GM19455 (cell line): ENCODE results near the gene MIA3.

Experiments used
- ATAC-seq: cut with Tn5 transposase; IDR thresholded peaks from one replicate; pipeline ENCODE4 v1.9.1; 2021; ENCODE audit not compliant: unreplicated experiment

MIA3 gene

DNA sequence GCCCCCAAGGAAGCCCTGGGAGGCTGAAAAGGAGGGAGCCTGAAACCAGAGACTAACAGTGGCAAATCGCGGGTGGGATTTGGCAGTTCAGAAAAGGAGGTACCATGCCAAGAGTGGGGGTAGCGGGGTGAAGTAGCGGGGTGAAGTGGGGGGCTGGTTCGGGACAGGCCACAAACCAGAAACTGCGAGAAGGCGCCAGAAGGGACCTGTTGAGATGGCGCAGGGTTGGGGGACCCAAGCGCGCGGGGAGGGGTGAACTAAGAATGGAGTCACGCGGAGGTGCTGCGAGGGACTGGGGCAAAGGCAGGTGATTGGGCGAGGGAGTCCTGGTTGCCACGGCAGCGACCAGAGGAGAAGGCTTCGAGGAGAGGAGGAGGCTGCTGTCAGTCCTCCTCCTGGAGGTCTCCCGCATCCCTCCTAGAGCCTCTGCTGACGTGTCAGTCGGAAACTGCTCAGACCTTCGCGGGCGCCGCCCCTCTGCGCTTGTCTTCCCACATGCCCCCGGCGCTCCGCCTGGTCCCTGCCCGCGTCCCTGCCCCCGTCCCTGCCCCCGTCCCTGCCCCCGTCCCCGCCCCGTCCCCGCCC is 438 bp upstream of the MIA3 start:
- ATAC-seq = peak; percentile 80

DNA sequence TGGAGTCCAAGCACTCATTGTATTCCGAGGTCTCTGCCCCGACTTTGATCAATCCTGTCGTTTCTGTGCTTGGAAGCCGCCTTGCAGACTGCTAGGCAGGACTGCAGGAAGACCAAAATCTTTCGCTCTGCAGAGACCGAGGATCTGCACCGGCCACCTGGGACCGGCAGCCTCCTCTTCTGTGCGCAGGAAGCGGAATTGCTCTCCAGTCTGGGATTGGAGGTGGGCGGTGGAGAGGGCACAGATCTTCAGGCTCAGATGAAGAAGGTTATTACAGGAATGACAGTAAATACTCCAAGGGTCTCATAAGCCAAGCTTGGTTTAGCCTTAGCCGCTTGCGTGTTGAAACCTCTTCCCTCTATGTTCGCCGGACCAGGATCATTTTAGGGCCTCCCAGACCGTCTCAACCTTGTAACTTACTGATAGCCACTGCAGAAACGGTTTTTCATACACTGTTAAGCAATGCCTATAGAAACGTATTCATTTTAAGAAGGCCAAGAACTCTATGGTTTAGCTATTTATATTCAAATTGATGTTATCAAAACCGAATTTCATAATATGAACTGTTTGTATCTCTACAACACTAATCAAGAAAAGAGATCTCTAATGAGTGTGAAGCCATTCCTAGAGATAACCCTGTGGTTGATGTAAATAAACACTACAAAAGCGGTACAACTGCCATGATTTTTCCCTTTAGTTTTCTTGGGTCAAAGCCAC is 1.1 kb downstream of the MIA3 start:
- ATAC-seq = no peak

DNA sequence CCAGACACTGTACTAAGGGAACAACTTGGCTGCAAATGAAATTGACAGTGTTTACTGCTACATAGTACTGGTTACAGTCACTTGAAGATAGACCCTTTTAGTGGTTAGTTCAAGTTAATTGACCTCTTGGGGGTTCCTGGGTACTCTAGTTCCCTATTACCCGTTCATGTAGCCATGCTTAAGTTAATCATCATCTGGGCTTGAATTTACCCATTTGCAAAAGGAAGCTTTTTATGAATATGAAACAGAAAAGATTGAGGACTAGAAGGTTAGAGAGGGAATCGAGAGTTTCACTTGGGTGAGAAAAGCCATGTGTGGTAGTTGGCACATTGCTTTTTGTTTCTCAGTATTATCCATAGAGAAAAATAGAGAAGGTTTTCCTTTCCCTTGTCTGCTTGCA is 2.7 kb downstream of the MIA3 start:
- ATAC-seq = no peak

DNA sequence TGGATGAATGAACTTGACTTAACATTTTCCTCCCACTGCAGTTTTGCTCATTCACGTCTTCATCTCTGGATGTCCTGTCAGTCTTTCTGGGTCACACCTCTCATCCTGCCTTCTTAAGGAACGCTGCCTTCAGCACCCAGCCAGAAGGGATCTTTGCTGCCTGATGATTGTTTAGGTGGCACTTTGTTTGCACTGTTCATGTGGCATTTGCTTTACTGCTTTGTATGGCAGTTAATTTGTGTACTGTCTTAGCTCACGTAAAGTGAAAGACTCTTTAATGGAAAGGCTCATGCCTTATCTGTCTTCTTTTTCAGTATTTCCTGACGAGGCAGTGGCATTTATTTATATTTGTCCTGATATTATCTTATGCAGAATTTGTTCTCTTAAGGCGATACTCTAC is 4.9 kb downstream of the MIA3 start:
- no peak for ATAC-seq

DNA sequence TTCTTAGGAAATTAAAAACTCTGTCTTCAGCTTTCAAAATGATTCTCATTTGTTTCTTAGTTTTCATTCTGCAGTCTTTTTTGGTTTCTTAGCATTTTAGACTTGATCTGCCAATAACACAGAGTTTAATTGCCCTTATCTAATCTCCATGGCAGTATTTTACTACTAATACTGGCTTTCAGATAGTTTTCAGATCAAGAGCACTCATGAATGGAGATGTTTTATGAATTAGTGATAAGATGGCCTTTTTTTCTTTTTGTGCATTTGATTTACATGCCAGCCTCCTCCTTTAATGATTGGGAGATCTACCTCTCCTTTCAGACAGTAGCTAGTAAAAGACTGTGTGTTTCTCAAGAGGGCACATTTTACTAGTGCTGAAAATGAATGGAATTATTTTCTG is 5.6 kb downstream of the MIA3 start:
- ATAC-seq = no peak

DNA sequence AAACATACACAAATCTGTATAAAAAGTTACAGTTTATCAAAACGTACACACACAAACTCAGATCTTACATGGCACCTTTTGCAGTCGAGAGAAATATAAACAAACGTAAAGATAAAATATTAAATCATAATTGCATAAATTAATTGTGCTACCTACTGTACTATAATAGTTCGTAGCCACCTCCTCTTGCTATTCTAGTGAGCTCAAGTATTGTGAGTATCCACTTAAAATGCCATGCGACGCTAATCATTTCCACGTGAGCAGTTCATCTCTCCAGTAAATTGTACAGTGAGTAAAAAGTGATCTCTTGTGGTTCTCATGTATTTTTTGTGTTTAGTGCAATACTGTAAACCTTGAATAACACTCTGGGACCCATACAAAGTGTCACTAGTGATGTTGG is 6.3 kb downstream of the MIA3 start:
- no peak for ATAC-seq

DNA sequence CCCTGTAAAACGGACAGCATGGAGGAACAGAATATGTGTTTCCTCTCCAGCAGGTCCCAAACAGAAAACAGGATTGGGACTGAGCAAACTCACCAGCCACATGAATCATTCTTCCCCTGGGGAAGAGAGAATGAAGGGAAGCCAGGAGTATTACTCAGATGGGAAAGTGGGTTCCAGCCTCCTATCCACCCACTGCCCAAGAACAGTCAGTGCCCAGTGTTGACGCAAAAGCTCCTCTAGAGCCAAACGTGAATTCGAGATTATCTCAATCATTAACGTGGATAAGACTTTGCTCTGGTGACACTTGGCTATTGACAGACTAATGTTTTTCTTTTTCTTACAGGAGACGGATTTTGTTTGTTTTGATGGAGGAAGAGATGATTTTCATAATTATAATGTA is 9.3 kb downstream of the MIA3 start:
- no peak for ATAC-seq

DNA sequence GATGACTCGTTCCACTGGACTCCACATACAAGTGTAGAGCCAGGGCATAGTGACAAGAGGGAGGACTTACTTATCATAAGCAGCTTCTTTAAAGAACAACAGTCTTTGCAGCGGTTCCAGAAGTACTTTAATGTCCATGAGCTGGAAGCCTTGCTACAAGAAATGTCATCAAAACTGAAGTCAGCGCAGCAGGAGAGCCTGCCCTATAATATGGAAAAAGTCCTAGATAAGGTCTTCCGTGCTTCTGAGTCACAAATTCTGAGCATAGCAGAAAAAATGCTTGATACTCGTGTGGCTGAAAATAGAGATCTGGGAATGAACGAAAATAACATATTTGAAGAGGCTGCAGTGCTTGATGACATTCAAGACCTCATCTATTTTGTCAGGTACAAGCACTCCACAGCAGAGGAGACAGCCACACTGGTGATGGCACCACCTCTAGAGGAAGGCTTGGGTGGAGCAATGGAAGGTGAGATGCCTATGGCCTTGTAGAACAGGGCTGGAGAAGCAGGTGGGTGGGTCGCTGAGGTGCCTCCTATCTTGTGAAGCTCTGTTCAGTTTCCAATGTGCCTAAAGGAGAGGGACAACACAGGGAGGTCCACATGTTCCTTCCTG is 12.1 kb downstream of the MIA3 start:
- ATAC-seq = no peak

DNA sequence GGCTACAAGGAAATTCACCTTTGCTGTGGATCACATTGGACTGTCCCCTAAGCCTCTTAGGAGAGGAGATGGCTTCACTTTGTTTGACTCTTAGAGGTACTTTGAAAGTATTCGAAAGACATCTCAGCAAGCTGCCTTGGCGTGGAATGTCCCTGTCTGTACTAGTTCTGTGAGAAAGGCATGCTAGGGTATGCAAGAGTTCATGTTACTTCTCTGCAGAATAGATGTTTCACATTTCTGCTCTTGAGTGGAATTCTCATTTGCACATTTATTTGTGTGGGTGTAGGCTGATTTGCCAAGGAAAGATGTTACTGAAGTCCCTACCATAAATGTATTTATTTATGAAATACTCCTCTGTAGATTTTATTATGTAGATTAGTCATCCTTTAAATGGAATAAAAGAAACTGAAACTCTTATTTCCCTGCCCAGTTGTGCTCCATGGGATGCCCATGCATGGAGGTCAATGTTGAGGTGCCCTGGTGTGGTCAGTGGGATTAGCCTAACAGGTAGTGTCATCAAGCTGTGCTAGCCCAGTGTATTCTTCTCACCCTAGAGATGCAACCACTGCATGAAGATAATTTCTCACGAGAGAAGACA is 13.8 kb downstream of the MIA3 start:
- ATAC-seq = no peak

DNA sequence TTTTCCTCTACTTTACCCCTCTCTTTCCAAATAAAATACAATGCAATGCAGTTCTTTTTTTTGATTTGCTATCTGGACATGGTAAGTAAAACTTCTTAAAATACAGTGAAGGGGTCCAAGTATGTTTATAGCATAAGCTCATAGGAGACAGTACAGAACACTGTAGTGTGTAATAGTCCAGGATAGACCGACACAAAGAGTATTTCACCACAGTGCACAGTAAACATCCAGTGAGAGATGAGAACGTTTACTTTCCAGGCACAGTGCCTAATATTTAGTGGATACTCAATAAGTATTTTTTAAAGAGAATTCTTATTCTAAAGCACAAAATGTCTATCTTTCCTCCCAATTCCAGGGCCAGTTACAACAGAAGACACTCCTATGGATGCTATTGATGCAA is 14.9 kb downstream of the MIA3 start:
- ATAC-seq = no peak

DNA sequence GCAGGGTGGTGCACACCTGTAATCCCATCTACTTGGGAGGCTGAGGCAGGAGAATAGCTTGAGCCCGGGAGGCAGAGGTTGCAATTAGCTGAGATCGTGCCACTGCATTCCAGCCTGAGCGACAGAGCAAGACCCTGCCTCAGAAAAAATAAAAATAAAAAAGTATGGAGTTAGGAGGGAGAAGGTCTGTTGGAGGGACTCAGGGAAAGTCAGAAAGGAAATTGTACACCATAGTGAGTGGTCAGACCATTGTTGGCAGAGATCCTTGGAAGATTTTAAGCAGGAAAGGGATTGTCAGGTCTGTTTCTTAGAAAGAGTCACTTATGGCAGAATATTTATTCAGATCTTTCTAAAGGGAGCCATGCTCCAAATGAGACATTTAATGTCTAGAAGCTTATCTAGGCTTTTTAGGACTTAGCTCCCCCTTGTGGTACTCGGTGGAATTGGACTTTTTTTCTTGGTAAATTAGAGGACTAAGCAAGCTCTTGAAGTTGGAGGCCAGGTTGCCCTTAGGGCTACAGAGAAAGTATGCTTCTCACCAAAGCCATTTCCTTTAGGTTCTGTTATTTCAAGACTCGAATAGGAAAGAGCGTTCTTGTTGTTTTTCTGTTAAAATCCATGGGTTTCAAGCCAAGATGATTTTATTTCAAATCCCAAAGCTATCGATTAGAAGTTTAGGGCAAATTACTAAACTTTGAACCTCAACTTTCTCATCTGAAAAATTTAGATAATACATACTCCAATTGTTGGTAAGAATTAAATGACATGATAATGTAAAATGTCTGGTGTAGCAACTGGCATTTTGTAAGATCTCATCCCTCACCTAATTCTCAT is 16.5 kb downstream of the MIA3 start:
- peak; percentile 91 for ATAC-seq

DNA sequence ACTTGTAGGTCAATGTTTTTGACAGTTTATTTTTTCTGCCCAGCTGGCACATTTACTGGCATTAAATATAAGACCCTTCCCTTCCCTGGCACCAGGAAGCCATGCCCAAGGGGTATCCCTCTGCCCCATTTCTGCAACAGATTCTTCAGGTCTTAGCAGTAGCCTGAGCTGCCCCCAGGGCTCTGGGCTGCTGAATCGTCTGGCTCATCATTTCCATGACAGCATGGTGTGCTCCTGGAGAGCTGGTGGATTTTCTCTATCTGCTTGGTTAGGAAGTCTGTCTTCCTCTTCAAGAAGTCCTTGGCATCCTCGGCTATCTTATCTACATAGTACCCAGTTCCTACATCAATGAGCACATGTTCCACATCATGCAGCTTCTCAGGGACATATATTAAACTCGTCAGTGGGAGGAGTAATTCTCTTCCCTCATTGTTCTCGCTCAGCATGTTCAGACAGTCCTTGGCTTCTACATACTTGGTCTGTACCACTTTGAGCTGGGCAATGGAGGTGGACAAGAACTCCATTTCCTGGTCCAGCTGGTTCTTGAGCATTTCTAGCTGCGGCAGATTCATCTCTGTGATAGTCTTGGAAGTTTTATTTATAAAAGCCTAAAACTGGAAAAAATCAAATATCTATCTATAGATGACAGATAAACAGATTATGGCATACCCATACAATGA is 23.5 kb downstream of the MIA3 start:
- ATAC-seq = no peak

DNA sequence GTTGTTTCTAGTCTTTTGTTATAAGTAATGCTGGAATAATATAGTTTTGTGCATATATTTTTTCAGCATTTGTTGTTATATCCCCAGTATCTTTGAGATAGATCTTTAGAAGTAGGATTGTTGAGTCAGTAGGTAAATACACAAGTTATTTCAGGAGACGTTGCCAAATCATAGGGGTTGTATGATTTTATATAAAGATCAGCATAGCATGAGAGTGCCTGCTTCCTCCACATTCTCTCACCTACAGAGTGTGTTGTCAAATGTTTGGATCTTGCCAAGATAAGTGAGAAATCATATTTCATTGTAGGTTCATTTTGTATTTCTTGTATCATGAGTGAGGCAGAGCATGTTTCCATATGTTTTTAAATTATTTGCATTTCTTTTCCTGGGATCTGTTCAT is 24.6 kb downstream of the MIA3 start:
- ATAC-seq = no peak

DNA sequence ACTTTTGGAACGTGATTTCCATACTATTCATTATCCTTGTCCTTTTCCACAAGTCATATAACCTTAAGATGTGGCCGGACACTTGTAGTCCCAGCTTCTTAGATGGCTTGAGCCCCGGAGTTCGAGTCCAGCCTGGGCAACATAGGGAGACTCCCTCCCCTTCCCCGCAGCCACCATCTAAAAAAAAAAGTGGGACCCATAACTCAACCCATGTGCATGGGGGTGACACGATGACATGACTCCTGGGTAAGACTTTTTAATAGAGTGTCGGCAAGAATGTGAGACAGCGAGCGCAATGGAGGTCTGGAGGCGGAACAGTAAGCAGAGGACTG is 25.7 kb downstream of the MIA3 start:
- no peak for ATAC-seq

DNA sequence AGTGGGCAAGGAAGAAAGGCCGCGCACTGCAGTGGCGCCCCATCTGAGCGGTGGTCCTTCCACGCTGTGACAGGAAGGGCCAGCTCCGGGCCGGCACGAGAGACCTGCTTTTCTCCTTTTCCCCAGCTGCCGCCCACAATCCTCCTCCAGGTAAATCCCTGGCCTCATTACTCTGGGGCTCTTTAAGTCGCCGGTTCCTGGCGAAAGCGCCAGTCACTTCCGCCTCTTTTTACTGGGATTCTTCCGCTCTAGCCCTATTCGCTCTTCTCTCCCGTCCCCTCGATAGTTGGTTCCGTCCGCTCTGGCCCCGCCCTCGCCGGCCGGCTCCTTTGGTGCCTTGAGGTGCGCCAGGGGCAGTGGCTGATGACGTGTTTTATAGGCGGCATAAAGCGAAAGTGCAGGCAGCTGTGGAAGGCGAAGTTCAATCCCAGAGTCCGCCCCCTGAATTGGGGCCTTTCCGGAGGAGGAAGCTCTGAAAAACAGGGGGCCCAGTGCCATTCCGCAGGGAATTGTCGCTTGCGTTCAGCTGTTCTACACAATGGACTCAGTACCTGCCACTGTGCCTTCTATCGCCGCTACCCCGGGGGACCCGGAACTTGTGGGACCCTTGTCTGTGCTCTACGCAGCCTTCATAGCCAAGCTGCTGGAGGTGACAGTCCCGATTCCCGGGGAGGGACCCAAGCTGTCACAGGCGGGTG is 26.2 kb downstream of the MIA3 start:
- ATAC-seq = peak; percentile 98

DNA sequence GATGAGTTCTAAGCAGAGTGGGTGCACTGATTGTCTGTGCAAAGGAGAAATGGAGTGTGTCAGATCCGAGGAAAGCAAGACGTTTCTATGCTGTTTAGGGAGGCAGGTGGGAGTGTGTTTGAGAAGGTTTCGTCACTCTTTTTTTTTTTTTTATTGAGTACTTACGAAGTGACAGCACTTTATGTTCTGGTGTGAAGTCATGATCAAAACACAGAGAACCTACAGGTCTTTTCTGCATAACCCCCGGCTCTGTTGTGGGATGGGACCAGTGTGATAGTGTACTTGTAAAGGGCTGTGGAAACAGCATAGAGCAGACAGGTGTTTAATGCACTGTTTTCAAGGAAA is 26.7 kb downstream of the MIA3 start:
- peak; percentile 1 for ATAC-seq

DNA sequence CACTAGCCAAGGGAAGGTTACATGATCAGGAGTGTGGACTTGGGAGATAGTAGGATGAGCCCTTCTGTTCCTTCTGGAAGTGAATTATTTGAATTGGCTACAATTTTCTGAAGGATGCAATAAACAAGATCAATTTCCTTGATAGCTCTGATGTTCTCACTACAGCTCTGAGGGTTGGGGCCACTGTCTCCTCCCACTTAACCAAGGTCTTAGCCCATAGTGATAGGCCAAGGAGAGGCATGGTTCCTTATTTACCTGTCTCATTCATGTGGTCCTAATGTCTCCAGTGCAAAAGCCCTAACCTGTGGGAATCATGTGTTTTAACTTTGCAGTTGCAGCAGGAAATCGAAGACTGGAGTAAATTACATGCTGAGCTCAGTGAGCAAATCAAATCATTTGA is 34.8 kb downstream of the MIA3 start:
- no peak for ATAC-seq

DNA sequence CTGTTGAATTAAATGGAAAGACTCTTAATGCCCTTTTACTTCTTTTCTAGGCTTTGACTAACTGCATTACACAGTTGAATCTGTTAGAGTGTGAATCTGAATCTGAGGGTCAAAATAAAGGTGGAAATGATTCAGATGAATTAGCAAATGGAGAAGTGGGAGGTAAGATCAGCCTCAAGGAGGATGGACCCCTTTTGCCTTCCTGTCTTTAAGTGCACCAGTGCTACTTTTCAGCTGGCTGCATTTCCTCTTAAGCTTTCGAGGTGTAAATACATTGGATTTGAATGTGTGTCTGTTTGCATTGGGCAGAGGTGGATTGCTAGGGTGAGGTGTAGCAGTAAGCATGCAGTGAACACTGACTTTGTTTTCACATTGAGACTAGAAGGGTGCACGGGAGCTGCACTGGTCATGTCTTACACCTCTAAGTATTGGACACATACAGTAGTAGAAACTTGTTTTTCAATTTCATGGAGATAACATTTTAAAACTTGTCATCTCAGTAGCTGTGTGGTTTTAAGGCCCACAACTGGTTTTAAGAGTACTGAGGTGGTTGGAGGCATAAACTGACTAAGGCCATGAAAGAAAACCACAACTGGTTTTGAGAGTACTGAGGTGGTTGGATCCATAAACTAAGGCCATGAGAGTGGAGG is 35.4 kb downstream of the MIA3 start:
- ATAC-seq = peak; percentile 74

DNA sequence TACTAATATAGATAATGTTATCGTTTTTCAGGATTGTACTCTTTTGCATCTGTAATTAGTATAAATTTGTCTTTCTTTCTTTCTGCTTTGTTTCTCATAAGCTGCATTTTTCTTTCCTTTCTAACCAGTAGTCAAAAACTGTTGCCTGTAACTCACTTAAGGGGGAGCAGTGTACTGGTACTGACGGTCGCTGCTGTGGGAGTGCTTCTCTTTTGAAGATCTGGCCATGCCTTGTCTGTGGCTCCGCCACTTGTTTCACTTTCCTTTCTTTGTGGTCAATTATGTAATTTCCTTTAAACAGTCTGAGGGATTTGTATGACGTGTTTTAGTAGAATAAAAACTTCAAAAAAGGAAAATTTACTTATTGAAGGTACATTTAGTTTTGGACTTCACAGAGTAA is 37.0 kb downstream of the MIA3 start:
- ATAC-seq = peak; percentile 94
